NCI-H2029 treated with DMSO at 0.1 percent for 48 hours (cell line): ENCODE results near the gene PDCD4.
"Not testable (repeated sequence)": the region's sequence is repeated elsewhere in the genome, so short reads cannot be mapped to it uniquely, and the experiment has no call there.

ENCODE experiments used
- DNase-seq: peaks from one replicate; lab custom pipeline; 2025; lab: John Stamatoyannopoulos, UW

The PDCD4 gene

DNA sequence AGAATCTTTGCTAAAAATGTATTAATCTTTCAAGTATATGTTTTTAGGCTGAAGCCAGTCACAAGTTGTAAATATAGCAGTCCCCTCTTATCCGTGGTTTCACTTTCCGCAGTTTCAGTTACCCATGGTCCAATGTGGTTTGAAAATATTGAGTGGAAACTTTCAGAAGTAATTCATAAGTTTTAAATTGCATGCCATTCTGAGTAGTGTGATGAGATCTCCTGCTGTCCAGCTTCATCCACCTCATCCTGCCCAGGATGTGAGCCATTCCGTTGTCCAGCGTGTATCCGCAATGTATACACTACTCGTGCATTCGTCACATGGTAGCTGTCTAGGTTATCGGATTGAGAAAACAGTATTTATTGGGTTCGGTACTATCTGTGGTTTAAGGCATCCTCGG is 12.2 kb downstream of the PDCD4 start:
- no peak for DNase-seq

DNA sequence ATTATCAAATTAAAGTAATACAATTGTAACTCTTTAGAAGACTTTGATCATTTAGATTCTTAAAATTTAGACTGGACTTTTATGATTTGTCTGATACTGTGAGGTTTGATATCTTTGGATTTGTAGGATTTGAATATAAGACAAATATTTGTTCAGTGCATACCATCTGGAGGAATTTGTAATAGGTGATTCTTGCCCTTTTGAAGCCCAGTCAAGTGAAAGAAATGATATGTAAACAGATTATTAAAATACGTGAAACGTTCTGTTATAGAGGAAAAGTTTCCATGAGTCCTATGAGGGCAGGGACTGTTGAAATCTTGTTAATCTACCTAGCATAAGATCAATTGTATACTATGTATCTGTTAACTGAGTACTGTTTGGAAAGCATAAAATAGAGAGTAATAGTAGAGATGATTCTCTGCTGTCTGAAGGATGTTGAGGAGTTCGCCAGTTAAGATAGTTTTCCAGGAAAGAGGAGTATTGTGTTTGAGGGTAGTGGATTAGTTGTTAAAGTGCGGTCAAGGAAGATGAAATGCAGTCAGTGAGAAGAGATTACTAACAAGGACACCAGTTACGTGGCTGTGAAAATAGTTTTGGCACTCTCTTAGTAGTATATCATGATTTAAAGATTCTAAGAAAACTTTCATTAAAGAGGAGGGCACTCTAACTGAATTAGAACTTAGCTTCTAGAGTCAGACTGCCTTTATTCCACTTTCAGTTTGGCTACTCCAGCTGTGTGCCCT is 14.4 kb downstream of the PDCD4 start:
- no peak for DNase-seq

DNA sequence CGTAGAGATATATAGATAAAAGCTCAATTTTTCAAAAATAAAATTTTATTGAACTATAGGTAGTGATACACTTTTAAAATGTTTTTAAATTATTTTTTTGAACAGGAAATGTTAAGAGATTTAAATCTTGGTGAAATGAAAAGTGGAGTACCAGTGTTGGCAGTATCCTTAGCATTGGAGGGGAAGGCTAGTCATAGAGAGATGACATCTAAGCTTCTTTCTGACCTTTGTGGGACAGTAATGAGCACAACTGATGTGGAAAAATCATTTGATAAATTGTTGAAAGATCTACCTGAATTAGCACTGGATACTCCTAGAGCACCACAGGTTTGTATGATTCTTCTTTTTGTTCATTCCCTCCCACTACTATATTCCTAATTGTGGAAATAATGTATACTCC is 15.8 kb downstream of the PDCD4 start:
- DNase-seq, result no peak

DNA sequence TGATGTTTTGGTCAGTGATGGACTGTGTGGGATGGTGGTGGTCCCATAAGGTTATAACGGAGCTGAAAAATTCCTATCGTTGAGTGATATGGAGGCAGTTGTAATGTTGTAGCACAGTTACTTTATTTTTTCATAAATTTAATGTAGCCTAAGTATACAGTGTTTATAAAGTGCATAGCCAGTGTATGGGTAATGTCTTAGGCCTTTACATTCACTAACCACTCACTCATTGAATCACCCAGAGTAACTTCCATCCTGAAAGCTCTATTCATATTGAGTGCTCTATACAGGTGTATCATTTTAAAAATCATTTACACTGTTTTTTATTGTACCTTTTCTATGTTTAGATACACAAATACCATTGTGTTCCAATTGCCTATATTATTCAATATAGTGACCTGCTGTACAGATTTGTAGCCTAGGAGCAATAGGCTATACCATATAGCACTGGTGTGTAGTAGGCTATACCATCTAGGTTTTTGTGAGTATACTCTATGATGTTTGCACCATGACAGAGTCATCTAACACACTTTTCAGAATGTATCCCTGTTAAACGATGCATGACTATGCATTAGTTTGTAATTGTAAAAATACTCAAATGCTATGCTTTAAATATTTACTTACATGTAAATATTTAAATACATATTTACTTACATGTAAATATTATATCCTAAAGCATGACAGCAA is 21.0 kb downstream of the PDCD4 start:
- no peak for DNase-seq

DNA sequence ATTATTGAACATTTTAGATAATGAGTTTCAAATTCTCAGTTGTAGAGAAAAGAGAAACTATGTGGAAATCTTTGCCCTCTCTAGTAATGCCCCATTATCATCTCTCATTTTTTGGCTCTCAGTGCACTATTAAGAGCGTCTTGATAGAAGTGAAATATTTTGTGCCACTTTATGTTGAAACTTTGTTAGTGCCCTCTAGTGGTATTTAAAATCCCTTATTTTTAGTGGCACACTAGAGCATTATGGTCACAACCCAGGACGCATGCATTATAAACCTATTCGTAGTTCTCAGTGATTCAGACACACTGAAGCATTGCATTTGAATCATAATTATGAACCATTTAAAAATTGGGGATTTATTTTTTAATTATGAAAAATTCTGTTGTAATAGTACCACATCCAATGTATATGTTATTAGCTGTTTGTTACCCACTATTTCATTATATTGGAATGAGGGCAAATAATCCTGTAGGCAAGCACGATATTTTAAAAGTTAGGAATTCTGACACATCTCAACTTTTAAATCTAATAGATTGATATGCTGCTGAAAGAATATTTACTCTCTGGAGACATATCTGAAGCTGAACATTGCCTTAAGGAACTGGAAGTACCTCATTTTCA is 21.9 kb downstream of the PDCD4 start:
- DNase-seq, result no peak

DNA sequence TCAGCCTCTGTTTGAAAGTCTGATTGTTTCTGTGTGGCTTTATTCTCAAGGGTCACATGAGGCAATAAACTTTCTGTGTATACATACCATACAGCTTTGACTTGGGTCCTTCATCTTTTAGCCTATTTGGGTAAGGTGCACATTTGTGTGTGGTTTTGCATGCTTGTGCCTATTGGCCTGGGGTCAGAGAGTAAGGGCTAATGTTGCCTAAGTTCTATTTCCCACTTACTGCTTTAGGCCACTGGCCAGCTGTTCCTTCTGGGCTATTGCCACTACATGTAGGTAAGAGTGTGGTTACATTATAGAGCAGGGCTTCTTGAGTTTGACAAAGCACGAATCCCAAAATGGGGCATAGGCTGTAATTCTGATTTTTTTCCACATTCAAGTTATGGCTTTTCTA is 25.5 kb downstream of the PDCD4 start:
- no peak for DNase-seq

DNA sequence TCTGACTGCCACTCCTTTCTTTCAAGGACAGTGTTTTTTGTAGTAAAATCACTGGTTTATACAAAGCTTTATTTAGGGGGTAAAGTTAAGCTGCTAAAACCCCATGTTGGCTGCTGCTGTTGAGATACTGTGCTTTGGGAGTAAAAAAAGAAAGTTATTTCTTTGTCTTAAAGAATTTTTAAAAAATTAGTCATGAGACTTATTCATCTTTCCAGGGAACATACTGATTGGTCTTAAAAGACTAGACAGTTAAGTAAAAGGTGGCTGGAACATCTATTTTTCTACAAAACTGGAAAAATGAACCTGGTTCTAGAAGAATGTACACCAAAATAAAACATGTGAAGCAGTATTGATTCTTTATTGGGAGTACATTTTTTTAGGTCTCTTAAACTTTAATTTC is 26.7 kb downstream of the PDCD4 start:
- DNase-seq, result no peak

DNA sequence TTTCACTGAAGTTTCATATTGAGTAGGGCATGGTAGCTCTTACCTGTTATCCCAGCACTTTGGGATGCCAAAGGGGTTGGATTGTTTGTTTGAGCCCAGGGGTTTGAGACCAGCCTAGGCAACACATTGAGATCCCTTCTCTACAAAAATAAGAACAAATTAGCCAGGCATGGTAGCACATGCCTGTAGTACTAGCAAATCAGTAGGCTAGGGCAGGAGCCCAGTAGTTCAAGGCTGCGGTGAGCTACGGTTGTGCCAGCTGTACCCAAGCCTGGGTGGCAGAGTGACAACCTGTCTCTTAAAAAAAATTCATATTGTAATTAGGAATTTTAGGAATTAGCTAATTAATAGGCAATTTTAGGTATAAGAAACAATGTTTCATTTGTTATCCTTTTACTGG is 29.3 kb downstream of the PDCD4 start:
- DNase-seq, result no peak

DNA sequence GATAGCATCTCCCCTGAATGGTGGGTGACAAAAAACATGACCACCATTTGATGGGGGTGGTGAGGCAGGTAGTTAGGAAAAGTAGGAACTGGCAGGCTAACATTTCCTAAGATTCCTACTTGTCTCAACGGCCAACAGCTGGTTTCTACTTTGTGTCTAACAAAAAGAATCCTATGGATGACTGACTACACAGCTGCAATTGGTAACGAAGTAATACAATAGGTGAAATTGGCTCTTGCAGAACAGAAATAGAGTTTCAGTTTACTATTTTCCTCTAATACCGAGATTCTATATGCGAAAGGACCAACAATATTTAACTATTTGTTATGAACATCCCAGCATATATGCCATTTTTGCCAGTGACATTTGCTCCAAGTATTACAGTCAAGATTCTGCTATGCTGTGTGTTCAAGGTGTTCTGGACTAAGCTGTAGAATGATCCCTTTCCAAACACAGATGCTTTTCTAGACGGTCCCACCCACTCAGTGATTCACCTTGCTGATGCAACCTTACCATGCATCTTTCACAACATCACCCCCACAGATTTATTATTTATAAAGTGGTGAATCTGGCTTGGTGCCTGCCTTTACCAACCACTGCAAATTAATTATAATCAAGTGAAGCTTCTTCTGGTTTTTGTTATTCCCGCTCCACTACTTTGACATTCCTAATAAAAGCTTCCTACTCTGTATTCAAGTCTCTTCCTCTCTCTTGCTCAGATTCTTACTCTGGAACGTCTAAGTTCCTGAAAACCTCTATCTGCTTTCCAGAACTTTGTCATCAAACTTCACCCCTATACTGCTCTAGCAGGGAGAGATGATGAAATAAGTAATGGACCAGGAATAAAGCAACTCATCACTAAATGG is 30.5 kb downstream of the PDCD4 start:
- no peak for DNase-seq

DNA sequence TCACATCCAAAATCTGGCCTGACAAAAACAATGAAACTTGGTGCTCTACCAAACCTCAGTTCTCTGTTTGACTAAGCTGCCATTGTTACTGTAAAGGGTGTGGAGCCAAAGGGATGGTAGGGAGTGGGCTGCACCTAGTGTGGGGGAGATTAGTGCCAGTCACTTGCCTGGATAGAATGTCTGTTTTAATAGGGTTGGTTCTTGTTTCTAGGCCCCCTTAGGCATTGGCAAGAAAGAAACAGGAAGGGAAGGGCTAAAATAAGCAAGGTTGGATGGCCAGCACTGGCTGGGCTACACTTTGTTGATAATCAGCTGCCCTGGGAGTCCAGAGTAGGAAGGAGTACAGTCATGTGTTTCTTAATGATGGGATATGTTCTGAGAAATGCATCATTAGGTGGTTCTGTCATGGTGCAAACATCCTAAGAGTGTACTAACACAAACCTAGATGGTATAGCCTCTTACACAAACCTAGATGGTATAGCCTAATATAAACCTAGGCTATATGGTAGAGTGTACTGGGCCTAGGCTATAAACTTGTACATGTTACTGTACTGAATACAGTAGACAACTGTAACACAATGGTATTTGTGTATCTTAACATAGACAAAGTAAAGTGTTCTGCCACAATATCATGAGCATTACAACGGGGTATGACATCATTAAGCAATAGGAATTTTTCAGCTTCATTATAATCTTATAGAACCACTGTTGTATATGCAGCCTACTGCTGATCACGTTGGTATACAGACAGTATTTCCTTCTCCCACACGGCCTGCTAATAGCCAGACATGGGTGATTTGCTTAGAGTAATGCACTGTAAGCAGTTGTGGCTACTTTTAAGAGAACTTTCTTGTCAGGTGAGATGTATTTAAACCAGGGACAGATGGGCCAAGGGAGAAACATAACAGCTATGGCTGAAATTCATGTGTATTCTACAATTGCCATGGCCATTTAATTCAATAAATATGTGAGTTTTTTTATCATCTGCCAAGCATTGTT is 31.9 kb downstream of the PDCD4 start:
- DNase-seq, result no peak

DNA sequence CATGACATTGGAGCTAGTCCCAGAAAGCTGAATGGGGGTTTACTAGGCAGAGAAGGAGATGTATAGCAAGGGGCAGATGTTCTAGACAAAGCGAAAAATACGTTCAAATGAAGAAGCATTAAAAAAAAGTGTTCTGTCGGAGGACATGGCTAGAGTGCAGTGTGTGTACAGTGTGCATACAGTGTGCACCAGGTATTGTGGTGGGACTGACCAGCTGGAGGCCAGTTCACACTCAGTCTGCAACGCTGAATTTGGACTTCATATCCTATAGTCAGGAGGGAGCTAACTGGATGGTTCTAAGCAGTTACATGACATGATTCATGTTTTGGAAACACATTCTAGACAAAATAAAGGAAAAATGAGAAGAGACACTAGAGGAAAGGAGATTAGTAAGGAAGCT is 38.4 kb downstream of the PDCD4 start:
- DNase-seq, result no peak

DNA sequence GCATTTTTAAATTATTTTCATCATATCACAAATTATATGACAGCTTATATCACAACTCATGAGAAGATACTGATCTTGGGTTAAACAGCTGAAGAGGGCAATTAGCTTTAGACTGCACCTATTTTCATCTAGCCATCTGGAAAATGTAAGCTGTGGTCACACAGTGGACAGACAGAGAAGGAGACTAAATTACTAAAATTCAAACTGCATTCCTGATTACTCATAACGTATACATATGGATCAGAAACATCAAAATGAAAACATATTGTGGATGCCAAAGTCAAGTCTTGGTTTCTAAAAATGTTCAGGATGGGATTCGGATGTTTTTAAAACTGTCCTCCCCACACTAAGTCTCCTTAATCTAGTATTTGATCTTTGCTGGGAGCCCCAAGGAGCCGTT is 40.6 kb downstream of the PDCD4 start:
- no peak for DNase-seq

DNA sequence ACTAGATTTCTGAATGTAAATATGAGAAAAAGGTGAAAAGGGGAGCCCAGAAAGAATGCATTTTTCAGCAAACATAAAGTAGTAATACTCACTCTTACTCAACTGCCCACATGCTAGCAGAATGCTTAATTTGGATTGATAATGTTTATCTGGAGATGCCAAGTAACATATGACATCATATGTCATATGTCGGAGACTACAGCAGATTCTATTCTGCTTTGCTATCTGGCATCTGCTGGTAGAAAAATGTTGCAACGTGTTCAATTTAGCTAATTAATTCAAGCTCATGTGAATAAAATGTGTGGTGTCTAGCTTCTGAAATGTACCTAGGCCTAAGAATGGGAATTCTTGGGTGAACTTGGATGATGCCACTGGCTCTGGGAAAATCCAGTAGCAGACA is 42.7 kb downstream of the PDCD4 start:
- no peak for DNase-seq

DNA sequence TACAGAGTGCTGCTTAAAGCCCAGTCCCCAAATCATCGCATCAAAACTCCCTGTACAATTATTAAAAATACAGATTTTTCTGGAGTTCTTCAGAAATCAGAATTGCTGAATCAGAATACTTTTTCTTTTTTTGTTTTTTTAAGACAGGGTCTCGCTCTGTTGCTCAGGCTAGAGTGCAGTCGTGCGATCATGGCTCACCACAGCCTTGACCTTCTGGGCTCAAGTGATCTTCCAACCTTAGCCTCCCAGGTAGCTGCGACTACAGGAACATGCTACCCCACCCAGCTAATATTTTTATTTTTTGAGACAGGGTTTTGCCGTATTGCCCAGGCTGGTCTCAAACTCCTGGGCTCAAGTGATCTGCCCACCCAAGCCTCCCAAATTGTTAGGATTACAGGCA is 43.3 kb downstream of the PDCD4 start:
- no peak for DNase-seq

DNA sequence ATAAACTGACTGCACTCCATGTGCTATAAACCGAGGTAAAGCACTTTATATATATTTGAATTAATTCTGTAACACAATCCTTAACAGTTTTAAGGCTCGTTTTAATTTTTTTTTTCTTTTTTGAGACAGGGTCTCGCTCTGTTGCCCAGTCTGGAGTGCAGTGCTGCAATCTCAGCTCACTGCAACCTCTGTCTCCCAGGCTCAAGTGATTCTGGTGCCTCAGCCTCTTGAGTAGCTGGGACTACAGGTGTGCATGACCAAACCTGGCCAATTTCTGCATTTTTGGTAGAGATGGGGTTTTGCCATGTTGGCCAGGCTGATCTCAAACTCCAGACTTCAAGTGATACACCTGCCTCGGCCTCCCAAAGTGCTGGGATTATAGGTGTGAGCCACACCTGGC is 43.9 kb downstream of the PDCD4 start:
- DNase-seq, result not testable (repeated sequence)

DNA sequence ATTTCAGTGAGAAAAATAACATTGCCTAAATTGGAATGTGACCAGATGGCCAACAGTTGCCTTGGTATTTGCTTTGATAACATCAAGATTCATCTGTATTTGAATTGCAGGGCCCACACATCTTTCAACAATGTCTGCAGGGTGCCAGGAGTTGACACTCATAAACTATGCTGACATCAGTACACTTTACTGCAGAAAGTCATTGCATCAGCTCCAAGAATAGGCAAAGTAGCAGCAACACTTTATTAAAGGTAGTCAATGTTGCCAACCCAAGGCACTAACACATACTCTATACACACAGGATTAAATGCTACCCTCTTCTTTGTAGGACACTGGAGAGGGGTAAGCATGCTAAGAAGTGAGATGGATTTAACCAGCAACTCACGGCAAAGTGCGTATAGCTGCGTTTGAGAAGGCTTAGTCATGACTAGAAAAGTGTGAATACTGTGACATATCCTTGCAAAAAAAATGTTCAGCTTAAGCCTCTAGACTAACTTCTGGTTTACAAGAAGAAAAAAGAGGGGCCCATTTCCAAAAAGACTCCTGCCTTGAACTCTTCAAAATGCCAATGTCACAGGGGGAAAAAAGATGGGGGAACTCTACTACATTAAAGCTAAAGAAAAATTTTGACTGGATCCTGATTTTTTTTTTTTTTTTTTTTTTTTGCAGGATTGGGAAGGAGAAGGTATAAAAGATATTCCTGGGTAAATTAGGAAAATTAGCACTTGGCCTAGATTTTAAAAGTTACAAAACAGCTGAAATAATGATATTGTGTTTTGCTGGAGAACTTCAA is 45.0 kb downstream of the PDCD4 start:
- DNase-seq, result no peak

DNA sequence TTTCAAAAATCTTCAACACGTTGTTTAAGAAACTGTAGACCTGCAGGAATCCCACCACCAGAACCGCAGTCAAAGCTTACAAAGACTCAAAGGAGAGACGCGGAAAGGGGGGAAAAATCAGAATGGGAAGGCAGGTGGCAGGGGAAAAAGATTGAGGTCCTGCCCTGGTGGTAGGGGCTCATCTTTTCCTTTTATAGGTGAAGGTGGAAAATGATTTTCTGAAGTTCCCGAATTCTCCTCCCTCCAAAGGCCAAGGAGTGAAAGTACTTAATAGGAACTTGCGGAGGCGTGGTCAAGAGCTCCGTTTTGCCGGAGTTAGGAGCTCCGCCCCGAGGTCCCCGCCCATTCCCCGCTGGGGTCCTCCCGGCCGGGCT is 46.5 kb downstream of the PDCD4 start:
- no peak for DNase-seq

DNA sequence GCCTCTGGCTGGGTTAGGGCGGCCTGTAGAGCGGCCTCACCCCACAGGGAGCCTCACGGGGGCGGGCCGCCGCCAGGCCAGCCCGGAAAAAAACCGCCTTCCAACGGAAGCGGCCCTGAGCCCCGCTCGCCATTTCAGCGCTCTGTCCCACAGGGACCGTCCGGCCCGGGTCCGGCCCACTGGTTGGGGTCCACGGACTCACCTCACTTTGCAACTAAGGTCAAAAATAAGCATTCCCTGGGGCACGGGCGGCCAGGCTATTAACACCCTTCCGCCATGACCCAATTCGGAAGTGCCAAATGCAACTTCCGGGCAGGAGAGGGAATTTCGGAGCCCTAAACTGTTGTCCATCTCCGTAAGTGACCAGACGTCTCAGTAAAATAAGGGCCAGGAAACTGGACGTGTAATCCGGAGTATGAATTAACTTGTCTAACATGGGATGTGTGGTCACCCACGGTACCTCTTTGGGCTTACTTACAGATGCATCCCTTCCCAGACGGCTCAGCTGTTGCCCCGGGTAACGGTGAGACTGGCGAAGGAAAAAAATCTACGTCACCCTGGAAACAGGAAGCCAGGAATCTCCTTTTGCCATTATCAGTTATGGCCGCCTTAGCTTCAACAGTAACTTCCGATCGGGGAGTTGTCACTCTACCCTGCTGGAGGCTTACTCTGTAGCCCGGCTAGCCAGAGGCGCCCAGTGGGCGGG is 47.1 kb downstream of the PDCD4 start, which contains the start of gene BBIP1:
TSS of gene BBIP1 (minus strand) at position 538 of the 706 bp plus-strand sequence. CDS start 1,023 bp downstream, outside the sequence.
- peak; percentile 84 for DNase-seq

DNA sequence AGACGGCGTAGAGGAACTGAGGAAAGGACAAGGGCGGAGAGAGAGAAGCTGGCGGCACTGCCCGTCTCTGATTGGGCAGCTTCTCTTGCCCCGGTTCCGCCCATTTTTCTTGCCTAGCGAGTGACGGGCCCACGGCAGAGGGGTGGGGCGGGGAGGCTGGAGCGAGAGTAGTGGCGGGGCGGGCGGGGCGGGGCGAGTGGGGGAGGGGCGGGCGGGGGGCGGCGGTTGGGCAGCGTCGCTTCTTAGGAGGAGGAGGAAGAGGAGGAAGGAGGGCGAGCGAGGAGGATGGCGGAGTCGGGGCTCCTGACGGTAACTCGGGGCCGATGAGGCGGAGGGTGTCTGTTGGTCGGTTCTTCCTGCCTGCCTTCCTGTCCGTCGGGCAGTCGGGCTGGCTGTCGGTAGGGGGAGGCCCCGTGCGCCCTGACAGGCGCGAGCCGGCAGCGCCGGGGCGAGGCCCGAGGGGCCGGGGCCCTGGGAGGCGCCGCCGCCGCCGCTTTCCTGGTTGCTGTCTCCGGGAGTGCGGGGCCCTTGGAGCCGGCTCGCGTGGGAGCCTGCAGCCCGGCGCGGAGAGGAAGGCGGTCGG is 47.7 kb downstream of the PDCD4 start, which contains the start of gene SHOC2:
TSS of gene SHOC2 (plus strand) at position 256 of the 583 bp plus-strand sequence. CDS start 44,755 bp downstream, outside the sequence.
- DNase-seq, result no peak
